Neutrophil (primary cell): Measurements from ENCODE around the gene RAC2.

ENCODE experiments used
- H3K27ac ChIP-seq: fragments of 200-600 bp; sonication (generic); 2 replicates; pipeline ENCODE4 v1.5.1; 2016; ENCODE audit warnings: mild to moderate bottlenecking, moderate library complexity
- H3K27me3 ChIP-seq: fragments of 200-600 bp; sonication (generic); 2 replicates; pipeline ENCODE4 v1.6.0; 2016; ENCODE audit warnings: mild to moderate bottlenecking
- H3K36me3 ChIP-seq: fragments of 200-600 bp; sonication (generic); 2 replicates; pipeline ENCODE4 v1.5.1; 2017
- H3K4me1 ChIP-seq, 2 experiments: fragments of 200-600 bp in 1 of 2; sonication (generic) in 1 of 2; 1 replicate in 1 of 2; 2 replicates in 1 of 2; pipeline versions ENCODE4 v1.5.1 to v1.6.1; 2013 to 2016; ENCODE audit warnings: low read depth in 1 of 2, low read length in 1 of 2, mild to moderate bottlenecking in 1 of 2, moderate library complexity in 1 of 2; ENCODE audit not compliant: control insufficient read depth in 1 of 2, insufficient read depth in 1 of 2
- H3K4me3 ChIP-seq, 2 experiments: fragments of 200-600 bp in 1 of 2; sonication (generic) in 1 of 2; 1 replicate in 1 of 2; 2 replicates in 1 of 2; pipeline ENCODE4 v1.5.1; 2013 to 2016; ENCODE audit warnings: low read depth in 1 of 2, low read length in 1 of 2, mild to moderate bottlenecking in 1 of 2, moderate library complexity in 1 of 2
- H3K9me3 ChIP-seq: fragments of 200-600 bp; sonication (generic); 2 replicates; pipeline ENCODE4 v1.5.1; 2016
- TF ChIP-seq, protein P1 (sequence below): fragments of 200-600 bp; sonication (generic); IDR thresholded peaks from 2 replicates; pipeline ENCODE4 v1.5.1; 2016; ENCODE audit warnings: antibody characterized with exemption

The RAC2 gene

DNA sequence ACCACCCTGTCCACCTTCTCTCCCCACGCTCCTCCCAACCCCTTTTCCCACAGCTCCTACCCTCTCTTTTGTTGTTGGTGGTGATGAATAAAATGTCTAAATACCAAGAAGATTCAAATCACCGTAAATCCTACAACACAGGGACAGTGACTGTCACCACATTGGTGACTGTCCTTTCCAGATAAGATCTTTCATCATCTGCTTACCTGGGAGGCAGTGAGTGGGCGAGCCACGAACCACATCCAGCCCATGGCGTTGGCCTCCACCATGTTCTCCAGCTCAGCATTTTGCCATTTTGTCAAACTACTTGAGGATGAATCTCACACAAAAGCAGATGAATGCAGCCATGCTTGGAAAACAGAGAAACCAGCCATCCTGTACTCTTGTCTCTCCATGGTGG lies 31.6 kb upstream of the RAC2 start:
- Histone ChIP-seq H3K27me3 (no peaks in the 10 kb centered on the region), H3K4me3 (no peak overlapping the region), H3K9me3 (no peaks in the 10 kb centered on the region), H3K36me3 (no peaks in the 10 kb centered on the region), H3K4me1 (peaks cover 26 to 40% of the 10 kb centered on the region in 2 experiments), H3K27ac (no peak overlapping the region)
- TF ChIP-seq, protein P1, sequence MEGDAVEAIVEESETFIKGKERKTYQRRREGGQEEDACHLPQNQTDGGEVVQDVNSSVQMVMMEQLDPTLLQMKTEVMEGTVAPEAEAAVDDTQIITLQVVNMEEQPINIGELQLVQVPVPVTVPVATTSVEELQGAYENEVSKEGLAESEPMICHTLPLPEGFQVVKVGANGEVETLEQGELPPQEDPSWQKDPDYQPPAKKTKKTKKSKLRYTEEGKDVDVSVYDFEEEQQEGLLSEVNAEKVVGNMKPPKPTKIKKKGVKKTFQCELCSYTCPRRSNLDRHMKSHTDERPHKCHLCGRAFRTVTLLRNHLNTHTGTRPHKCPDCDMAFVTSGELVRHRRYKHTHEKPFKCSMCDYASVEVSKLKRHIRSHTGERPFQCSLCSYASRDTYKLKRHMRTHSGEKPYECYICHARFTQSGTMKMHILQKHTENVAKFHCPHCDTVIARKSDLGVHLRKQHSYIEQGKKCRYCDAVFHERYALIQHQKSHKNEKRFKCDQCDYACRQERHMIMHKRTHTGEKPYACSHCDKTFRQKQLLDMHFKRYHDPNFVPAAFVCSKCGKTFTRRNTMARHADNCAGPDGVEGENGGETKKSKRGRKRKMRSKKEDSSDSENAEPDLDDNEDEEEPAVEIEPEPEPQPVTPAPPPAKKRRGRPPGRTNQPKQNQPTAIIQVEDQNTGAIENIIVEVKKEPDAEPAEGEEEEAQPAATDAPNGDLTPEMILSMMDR = no peak

DNA sequence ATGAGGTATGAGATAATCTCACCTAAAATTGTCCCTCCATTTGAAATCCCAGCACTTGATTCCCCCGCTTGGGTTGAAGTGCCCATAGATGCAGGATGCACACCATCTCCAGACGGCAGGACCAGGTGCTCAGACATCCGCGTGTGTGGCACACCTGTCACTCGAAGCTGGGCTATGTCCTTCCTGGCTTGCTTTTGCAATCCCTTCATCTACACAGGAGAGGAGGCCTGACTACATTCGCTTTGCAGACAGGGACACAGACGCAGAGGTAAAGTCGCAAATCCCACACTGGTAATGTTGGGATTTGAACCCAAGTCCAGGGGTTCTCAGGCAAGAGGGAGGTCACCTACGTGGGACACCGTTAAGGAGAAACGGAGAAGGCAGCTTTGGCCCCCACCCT lies 31.1 kb upstream of the RAC2 start:
- H3K27me3 ChIP-seq = no peaks in the 10 kb centered on the region
- TF ChIP-seq, protein P1 = no peak
- peaks cover 31 to 45% of the 10 kb centered on the region in 2 experiments for H3K4me1 ChIP-seq
- no peaks in the 10 kb centered on the region for H3K9me3 ChIP-seq
- H3K27ac ChIP-seq = peak overlapping the region; percentile 42
- H3K36me3 ChIP-seq = no peaks in the 10 kb centered on the region
- H3K4me3 ChIP-seq = no peak overlapping the region

DNA sequence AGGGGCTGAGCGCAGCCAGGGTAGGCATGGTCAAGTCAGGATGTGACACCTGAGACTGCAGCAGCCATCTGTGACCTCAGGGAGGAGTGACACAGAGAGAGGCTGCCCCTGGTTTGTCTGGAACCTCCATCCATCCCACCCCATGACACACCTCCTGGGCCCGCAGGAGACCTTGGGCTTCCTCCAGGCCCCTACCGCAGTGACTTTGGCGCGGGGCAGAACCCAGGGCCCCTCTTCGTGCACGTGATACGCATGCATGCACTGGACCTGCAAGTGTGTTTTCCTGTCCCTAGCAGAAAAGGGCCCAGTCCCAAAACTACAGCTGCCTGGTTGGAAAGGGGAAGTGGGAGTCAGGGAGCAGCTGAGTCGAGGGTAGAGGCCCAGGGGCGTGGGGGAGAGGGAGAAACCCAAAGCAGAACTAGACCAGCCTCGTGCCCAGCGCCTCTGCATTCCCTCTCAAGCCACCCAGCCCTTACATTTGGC lies 30.4 kb upstream of the RAC2 start:
- Histone ChIP-seq H3K9me3 (no peaks in the 10 kb centered on the region), H3K4me1 (peaks cover 38 to 48% of the 10 kb centered on the region in 2 experiments), H3K4me3 (no peak overlapping the region), H3K27me3 (no peaks in the 10 kb centered on the region), H3K27ac (peak overlapping the region; percentile 42), H3K36me3 (no peaks in the 10 kb centered on the region)
- TF ChIP-seq, protein P1 = no peak

DNA sequence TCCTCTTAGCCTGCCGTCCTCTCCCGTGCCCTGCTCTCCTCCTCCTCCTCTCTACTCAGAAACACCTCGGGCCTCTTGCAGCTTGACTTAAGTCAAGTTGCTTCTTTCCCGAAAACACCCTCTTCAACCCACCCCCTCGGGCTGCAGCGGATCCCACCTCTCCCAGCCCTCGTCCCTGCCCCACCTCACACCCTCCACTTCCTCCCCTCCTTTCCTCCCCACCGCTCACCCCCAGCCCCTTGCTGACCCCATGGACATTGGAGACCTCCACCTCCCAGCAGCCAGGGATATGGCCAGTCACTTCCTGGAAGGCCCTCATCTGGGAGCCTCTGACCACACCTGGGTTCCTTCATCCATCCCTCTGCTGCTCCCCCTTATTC lies 29.8 kb upstream of the RAC2 start:
- TF ChIP-seq, protein P1 = no peak
- H3K4me3 ChIP-seq = no peak overlapping the region
- H3K9me3 ChIP-seq = no peaks in the 10 kb centered on the region
- no peaks in the 10 kb centered on the region for H3K27me3 ChIP-seq
- no peak overlapping the region for H3K27ac ChIP-seq
- H3K36me3 ChIP-seq = no peaks in the 10 kb centered on the region
- H3K4me1 ChIP-seq = peaks cover 38 to 49% of the 10 kb centered on the region in 2 experiments

DNA sequence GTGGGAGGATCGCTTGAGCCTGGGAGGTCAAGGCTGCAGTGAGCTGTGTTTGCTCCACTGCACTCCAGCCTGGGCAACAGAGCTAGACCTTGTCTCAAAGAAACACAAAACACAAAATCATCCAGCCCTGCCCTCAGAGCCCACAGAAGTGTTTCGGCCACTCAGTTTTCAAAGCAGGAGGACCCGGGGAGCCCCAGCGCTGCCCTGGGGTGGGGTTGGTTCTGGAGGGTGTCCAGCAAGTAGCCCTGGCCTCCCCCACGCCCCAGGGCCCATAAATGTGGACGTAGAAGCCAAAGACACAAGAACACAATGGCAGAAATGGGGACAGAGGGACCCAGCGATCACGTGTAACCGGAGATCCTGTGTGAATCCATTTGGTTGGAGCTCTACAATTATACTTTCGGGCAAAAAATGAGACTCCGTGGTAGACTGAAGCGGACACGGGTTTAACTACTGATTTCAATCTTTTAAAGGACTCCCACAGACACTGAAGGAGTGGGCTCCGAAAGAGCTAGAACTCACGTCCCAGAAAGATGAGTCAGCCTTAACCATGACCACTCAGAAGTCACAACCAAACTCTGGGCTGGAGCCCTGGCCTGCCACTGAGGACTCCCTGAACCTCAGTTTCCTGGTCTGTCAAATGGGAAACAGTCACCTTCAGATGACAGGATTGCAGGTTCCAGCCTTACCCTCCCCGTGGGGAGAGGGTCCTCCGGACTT lies 29.2 kb upstream of the RAC2 start:
- H3K4me3 ChIP-seq = no peak overlapping the region
- no peak overlapping the region for H3K27ac ChIP-seq
- TF ChIP-seq, protein P1 = no peak
- peaks cover 39 to 55% of the 10 kb centered on the region in 2 experiments for H3K4me1 ChIP-seq
- no peaks in the 10 kb centered on the region for H3K27me3 ChIP-seq
- H3K36me3 ChIP-seq = no peaks in the 10 kb centered on the region
- no peaks in the 10 kb centered on the region for H3K9me3 ChIP-seq
